ENCODE measurements around the gene GNG11.

DNA sequence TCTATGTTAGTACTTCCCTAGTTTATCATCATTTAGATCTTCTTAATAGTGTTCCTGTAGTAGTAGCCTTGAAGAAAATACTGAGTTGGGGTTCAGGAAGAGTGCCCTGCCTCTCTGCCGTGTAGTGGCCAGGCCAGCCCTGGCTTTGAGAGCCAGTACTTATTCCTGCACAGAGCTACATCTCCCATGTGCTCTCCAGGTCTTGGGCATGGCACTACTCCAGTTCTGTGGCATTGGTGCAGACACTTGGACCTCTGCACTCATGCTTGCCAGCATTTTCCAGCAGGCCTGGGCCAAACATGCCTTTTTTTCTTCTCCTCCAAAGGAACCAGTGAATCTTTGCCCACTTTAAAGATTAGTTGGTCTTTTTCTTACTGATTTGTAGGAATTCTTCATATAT lies 5.3 kb downstream of the GNG11 start:
- TF ChIP-seq, protein P1, sequence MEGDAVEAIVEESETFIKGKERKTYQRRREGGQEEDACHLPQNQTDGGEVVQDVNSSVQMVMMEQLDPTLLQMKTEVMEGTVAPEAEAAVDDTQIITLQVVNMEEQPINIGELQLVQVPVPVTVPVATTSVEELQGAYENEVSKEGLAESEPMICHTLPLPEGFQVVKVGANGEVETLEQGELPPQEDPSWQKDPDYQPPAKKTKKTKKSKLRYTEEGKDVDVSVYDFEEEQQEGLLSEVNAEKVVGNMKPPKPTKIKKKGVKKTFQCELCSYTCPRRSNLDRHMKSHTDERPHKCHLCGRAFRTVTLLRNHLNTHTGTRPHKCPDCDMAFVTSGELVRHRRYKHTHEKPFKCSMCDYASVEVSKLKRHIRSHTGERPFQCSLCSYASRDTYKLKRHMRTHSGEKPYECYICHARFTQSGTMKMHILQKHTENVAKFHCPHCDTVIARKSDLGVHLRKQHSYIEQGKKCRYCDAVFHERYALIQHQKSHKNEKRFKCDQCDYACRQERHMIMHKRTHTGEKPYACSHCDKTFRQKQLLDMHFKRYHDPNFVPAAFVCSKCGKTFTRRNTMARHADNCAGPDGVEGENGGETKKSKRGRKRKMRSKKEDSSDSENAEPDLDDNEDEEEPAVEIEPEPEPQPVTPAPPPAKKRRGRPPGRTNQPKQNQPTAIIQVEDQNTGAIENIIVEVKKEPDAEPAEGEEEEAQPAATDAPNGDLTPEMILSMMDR (conservative IDR thresholded peaks at IDR 0.05 in 1 of 2, IDR thresholded peaks at IDR 0.05 in 1 of 2; ENCODE audit: extremely low read depth in 1 of 2, insufficient read depth in 1 of 2, low read depth in 1 of 2, low read length in 2 of 2): no peak
- TF ChIP-seq EZH2 (IDR thresholded peaks at IDR 0.05; ENCODE audit: borderline replicate concordance, low read length): no peak
